ENCODE measurements around the gene PRPSAP1. TPM values are rescaled to one million over a fixed set of nuclear protein-coding genes. Genes with fewer than 3 reads are reported as not detected.

The PRPSAP1 gene
- total RNA-seq, 1 experiment from 2014 or later, result 99.6 TPM

GRCh38 chr17:76264425-76264754 is 89.3 kb downstream of the PRPSAP1 start:
- TSS peak; percentile 98 for BruUV-seq (replicated peaks)
- ChIA-PET POLR2A (interaction anchor here (0.6 to 1.0 kb wide), 5 partner anchors 17 to 411 kb away, joined by 3 to 5 read pairs (median 3); partner anchors contain the start of gene RNF157), CTCF (interaction anchor here (0.6 to 1.5 kb wide), 2 partner anchors 15 to 143 kb away, joined by 6 to 12 read pairs; no protein-coding TSS in a partner anchor)
- Histone ChIP-seq H3K27me3 (ENCODE audit: control insufficient read depth, insufficient read depth, low read length) (no peaks in the 10 kb centered on the region), H3K4me3 (ENCODE audit: low read depth in 2 of 2, low read length in 2 of 2) (peak overlapping the region; percentile 31 to 40), H3K27ac (ENCODE audit: low read length) (peak overlapping the region; percentile 92), H3K36me3 (ENCODE audit: control insufficient read depth, insufficient read depth, low read length) (no peaks in the 10 kb centered on the region; the same call in 1 of the 2 replicates), H3K9me3 (ENCODE audit: control insufficient read depth, insufficient read depth, low read depth, low read length) (no peaks in the 10 kb centered on the region), H3K4me1 (ENCODE audit: control insufficient read depth, insufficient read depth, low read length) (peaks cover 45% of the 10 kb centered on the region)
- in situ Hi-C loops (cut with HindIII; ENCODE audit: low pct_unique_long_range_greater_than_20kb, low sequenced_read_pairs) (no loop called here), intact Hi-C loops (cut with micrococcal nuclease; ENCODE audit: unreplicated experiment) (no loop called here)
- TF ChIP-seq POLR2AphosphoS5 (IDR thresholded peaks at IDR 0.05; ENCODE audit: low read depth, low read length) (no peak), SIN3A (IDR thresholded peaks at IDR 0.05; ENCODE audit: borderline replicate concordance, insufficient read depth, low read depth, low read length) (no peak), TCF7L2 (IDR thresholded peaks at IDR 0.05; ENCODE audit: low read depth, low read length) (no peak), CTCF (IDR thresholded peaks at IDR 0.05) (no peak), REST (IDR thresholded peaks at IDR 0.05; ENCODE audit: insufficient read depth in 1 of 2, low read depth in 2 of 2, low read length in 1 of 2) (no peak)
- no peak for ATAC-seq
- DNase-seq (ENCODE audit: low read depth, low spot score), result no peak

GRCh38 chr17:76263896-76264295 is 89.8 kb downstream of the PRPSAP1 start:
- Histone ChIP-seq H3K36me3 (ENCODE audit: control insufficient read depth, insufficient read depth, low read length) (no peaks in the 10 kb centered on the region; the same call in 1 of the 2 replicates), H3K9me3 (ENCODE audit: control insufficient read depth, insufficient read depth, low read depth, low read length) (no peaks in the 10 kb centered on the region), H3K27me3 (ENCODE audit: control insufficient read depth, insufficient read depth, low read length) (no peaks in the 10 kb centered on the region), H3K27ac (ENCODE audit: low read length) (peak overlapping the region; percentile 92), H3K4me3 (ENCODE audit: low read depth in 2 of 2, low read length in 2 of 2) (no peak overlapping the region), H3K4me1 (ENCODE audit: control insufficient read depth, insufficient read depth, low read length) (peaks cover 40% of the 10 kb centered on the region)
- DNase-seq (ENCODE audit: low read depth, low spot score) (no peak), ATAC-seq (no peak)
- intact Hi-C loops (cut with micrococcal nuclease; ENCODE audit: unreplicated experiment), result no loop called here
- no TSS peak for BruUV-seq (replicated peaks)
- CTCF ChIA-PET, result interaction anchor here (0.6 to 1.5 kb wide), 2 partner anchors 16 to 143 kb away, joined by 6 to 12 read pairs; no protein-coding TSS in a partner anchor
- in situ Hi-C loops (cut with HindIII; ENCODE audit: low pct_unique_long_range_greater_than_20kb, low sequenced_read_pairs), result no loop called here
- TF ChIP-seq POLR2AphosphoS5 (IDR thresholded peaks at IDR 0.05; ENCODE audit: low read depth, low read length) (no peak), TCF7L2 (IDR thresholded peaks at IDR 0.05; ENCODE audit: low read depth, low read length) (no peak), REST (IDR thresholded peaks at IDR 0.05; ENCODE audit: insufficient read depth in 1 of 2, low read depth in 2 of 2, low read length in 1 of 2) (no peak), SIN3A (IDR thresholded peaks at IDR 0.05; ENCODE audit: borderline replicate concordance, insufficient read depth, low read depth, low read length) (no peak), CTCF (IDR thresholded peaks at IDR 0.05) (no peak)
- POLR2A ChIA-PET, result interaction anchor here (1.0 kb wide), 1 partner anchor 17 kb away, joined by 3 read pairs; no protein-coding TSS in a partner anchor
